ENCODE data around the gene ELL3. TPM values are rescaled to one million over a fixed set of nuclear protein-coding genes. Genes with fewer than 3 reads are reported as not detected.
"Not testable (repeated sequence)": the region's sequence is repeated elsewhere in the genome, so short reads cannot be mapped to it uniquely, and the experiment has no call there.

The ELL3 gene
- total RNA-seq, result 2.0 and 2.8 TPM in 2 replicates

GRCh38 chr15:43776718-43777266 is at the start of gene ELL3:
TSS of gene ELL3 (minus strand) at chr15:43776966. CDS start at chr15:43776901, 65 bp downstream.
- no peak for DNase-seq (ENCODE audit: low read depth, low spot score)

- no peak for DNase-seq (ENCODE audit: low read depth, low spot score)
Measured at GRCh38 chr15:43826029-43826507, 49.3 kb upstream of the ELL3 start.

- not testable (repeated sequence) for DNase-seq (ENCODE audit: low read depth, low spot score)
Measured at GRCh38 chr15:43825305-43825704, 48.5 kb upstream of the ELL3 start.

GRCh38 chr15:43824302-43825246 is 47.8 kb upstream of the ELL3 start, which contains the start of gene MFAP1:
TSS of gene MFAP1 (minus strand) at chr15:43824690. CDS start at chr15:43824569, 121 bp downstream.
- DNase-seq (ENCODE audit: low read depth, low spot score), result peak; percentile 90

GRCh38 chr15:43821505-43821904 is 44.7 kb upstream of the ELL3 start:
- DNase-seq (ENCODE audit: low read depth, low spot score), result no peak

GRCh38 chr15:43815064-43815463 is 38.3 kb upstream of the ELL3 start:
- DNase-seq (ENCODE audit: low read depth, low spot score), result not testable (repeated sequence)

GRCh38 chr15:43808960-43809678 is 32.4 kb upstream of the ELL3 start:
- DNase-seq (ENCODE audit: low read depth, low spot score), result no peak

GRCh38 chr15:43808435-43808950 is 31.7 kb upstream of the ELL3 start:
- no peak for DNase-seq (ENCODE audit: low read depth, low spot score)

- not testable (repeated sequence) for DNase-seq (ENCODE audit: low read depth, low spot score)
Measured at GRCh38 chr15:43802676-43803075, 25.9 kb upstream of the ELL3 start.

- peak; percentile 60 for DNase-seq (ENCODE audit: low read depth, low spot score)
Measured at GRCh38 chr15:43800286-43801141, 23.7 kb upstream of the ELL3 start, which contains the start of gene HYPK. TSS of gene HYPK (plus strand) at chr15:43800599. CDS start at chr15:43800623, 24 bp downstream.

- no peak for DNase-seq (ENCODE audit: low read depth, low spot score)
Measured at GRCh38 chr15:43799945-43800285, 23.1 kb upstream of the ELL3 start, which contains the start of gene SERINC4. TSS of gene SERINC4 (minus strand) at chr15:43800220. CDS start at chr15:43799986, 234 bp downstream.

- DNase-seq (ENCODE audit: low read depth, low spot score), result no peak
Measured at GRCh38 chr15:43799209-43799944, 22.6 kb upstream of the ELL3 start.

GRCh38 chr15:43796566-43796965 is 19.8 kb upstream of the ELL3 start:
- no peak for DNase-seq (ENCODE audit: low read depth, low spot score)

GRCh38 chr15:43795997-43796396 is 19.2 kb upstream of the ELL3 start:
- DNase-seq (ENCODE audit: low read depth, low spot score), result no peak

- no peak for DNase-seq (ENCODE audit: low read depth, low spot score)
Measured at GRCh38 chr15:43795197-43795596, 18.4 kb upstream of the ELL3 start.

GRCh38 chr15:43794269-43795037 is 17.7 kb upstream of the ELL3 start:
- no peak for DNase-seq (ENCODE audit: low read depth, low spot score)

GRCh38 chr15:43793647-43794046 is 16.9 kb upstream of the ELL3 start:
- DNase-seq (ENCODE audit: low read depth, low spot score), result no peak

GRCh38 chr15:43792761-43793476 is 16.2 kb upstream of the ELL3 start:
- DNase-seq (ENCODE audit: low read depth, low spot score), result no peak
